Sigmoid colon (tissue), 3 donors: ENCODE data around the gene COL9A3.

ENCODE experiments used
- CTCF ChIP-seq, 4 experiments: fragments of 450-650 bp in 3 of 4; fragments of 200-600 bp in 1 of 4; IDR thresholded peaks; one replicate each; pipeline ENCODE4 v1.5.1; 2016 to 2019; ENCODE audit warnings: antibody characterized with exemption in 4 of 4, mild to moderate bottlenecking in 3 of 4, moderate library complexity in 2 of 4
- POLR2A ChIP-seq, 2 donors: fragments of 450-650 bp; IDR thresholded peaks; one replicate each; pipeline ENCODE4 v1.6.1; 2016; ENCODE audit warnings: antibody characterized with exemption in 2 of 2, mild to moderate bottlenecking in 2 of 2, moderate library complexity in 2 of 2

- TF ChIP-seq POLR2A (IDR thresholded peaks at IDR 0.05) (no peak), CTCF (IDR thresholded peaks at IDR 0.05) (no peak)
Measured at GRCh38 chr20:62885896-62886708, 69.3 kb downstream of the COL9A3 start.
